HUES6 (cell line): ENCODE data around the gene KRT4.
"Not testable (repeated sequence)": the region's sequence is repeated elsewhere in the genome, so short reads cannot be mapped to it uniquely, and the experiment has no call there.

Experiments
- H3K27ac ChIP-seq: 2 replicates; pipeline ENCODE4 v1.7.0; 2013; ENCODE audit warnings: low read depth, mild to moderate bottlenecking, low read length, inconsistent platforms
- H3K27me3 ChIP-seq: 2 replicates; pipeline ENCODE4 v1.6.1; 2013; ENCODE audit warnings: low read length; ENCODE audit not compliant: control insufficient read depth, insufficient read depth
- H3K36me3 ChIP-seq: 2 replicates; pipeline ENCODE4 v1.6.1; 2013; ENCODE audit warnings: low read length; ENCODE audit not compliant: control insufficient read depth, insufficient read depth
- H3K4me1 ChIP-seq: 2 replicates; pipeline ENCODE4 v1.6.1; 2013; ENCODE audit warnings: low read length; ENCODE audit not compliant: control insufficient read depth, insufficient read depth
- H3K4me3 ChIP-seq: 2 replicates; pipeline ENCODE4 v1.5.1; 2013; ENCODE audit warnings: low read depth, low read length
- H3K9ac ChIP-seq: one replicate; pipeline ENCODE4 v1.6.1; 2013; ENCODE audit warnings: mild to moderate bottlenecking, low read length
- H3K9me3 ChIP-seq: 2 replicates; pipeline ENCODE4 v1.6.1; 2013; ENCODE audit warnings: low read depth, low read length; ENCODE audit not compliant: control insufficient read depth, insufficient read depth

Gene KRT4

GRCh38 chr12:52813885-52814709, at the start of gene KRT4:
Gene KRT4 (minus strand): TSS chr12:52814116. CDS start chr12:52814058, 58 bp downstream.
- H3K9me3 ChIP-seq: no peaks in the 10 kb centered on the region
- H3K27me3 ChIP-seq: peaks cover 2% of the 10 kb centered on the region; the same call in 1 of the 2 replicates
- no peak within 1 kb of the TSS for H3K4me3 ChIP-seq
- H3K9ac ChIP-seq: no peak within 1 kb of the TSS
- no peaks in the 10 kb centered on the region for H3K4me1 ChIP-seq
- no peaks in the 10 kb centered on the region for H3K36me3 ChIP-seq
- no peak within 1 kb of the TSS for H3K27ac ChIP-seq

GRCh38 chr12:52862023-52862422, 48.1 kb upstream of the KRT4 start:
- Histone ChIP-seq H3K27ac (no peak overlapping the region), H3K36me3 (no peaks in the 10 kb centered on the region), H3K27me3 (no peaks in the 10 kb centered on the region), H3K9ac (no peak overlapping the region), H3K4me1 (no peaks in the 10 kb centered on the region), H3K4me3 (no peak overlapping the region), H3K9me3 (no peaks in the 10 kb centered on the region)

DNA sequence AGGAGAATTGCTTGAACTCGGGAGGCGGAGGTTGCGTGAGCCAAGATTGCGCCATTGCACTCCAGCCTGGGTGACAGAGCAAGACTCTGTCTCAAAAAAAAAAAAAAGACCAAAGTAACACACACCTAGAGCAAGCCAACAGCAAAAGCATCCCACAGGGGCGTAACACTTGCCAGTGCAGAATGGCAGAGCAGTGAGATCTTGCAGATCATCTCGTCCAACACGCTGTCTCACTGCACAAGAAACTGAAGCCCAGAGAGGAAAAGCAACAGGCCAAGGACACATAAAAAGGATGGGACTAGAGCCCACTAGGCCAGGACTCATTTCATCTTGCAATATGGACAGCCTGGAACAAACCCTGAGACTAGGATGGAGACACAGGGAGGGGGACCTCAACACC, 47.6 kb upstream of the KRT4 start:
- no peak overlapping the region for H3K4me3 ChIP-seq
- H3K9ac ChIP-seq: no peak overlapping the region
- H3K36me3 ChIP-seq: no peaks in the 10 kb centered on the region
- no peaks in the 10 kb centered on the region for H3K4me1 ChIP-seq
- no peaks in the 10 kb centered on the region for H3K9me3 ChIP-seq
- H3K27me3 ChIP-seq: no peaks in the 10 kb centered on the region
- H3K27ac ChIP-seq: no peak overlapping the region

DNA sequence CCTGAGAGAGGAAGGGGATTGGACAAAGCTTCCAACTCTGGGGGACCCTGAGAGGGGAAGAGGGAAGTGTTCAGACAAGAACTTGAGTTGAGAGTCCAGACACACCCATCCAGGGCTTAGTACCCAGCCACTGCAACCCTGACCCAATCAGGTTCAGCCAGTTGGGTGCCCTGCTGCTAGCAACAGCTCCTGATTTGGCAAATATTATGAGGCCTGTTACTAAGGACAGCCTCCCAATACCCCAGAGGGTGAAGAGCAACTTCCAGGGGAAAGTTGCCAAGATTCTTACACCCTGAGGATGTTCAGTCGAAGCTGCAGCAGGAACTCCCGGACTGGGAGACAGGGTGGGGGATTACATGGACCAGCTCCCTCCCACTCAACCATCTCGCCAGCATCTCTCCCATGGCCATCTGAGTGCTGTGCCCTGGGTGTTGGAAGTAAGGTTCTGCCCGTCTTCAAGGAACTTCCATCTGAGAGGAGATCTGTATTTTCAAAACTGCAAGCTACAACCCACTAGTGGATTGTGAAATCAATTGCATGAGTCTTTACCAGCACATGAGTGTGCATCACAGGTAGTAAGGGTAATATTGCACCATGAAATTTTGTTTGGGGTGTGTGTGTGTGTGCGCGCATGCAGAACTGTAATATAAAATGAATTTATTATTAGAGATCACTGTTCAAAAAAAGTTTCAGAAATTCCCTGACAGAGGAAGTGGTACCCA, 46.3 kb upstream of the KRT4 start:
- H3K9me3 ChIP-seq: no peaks in the 10 kb centered on the region
- H3K27ac ChIP-seq: no peak overlapping the region
- H3K27me3 ChIP-seq: no peaks in the 10 kb centered on the region
- no peak overlapping the region for H3K4me3 ChIP-seq
- H3K4me1 ChIP-seq: no peaks in the 10 kb centered on the region
- H3K36me3 ChIP-seq: no peaks in the 10 kb centered on the region
- no peak overlapping the region for H3K9ac ChIP-seq

DNA sequence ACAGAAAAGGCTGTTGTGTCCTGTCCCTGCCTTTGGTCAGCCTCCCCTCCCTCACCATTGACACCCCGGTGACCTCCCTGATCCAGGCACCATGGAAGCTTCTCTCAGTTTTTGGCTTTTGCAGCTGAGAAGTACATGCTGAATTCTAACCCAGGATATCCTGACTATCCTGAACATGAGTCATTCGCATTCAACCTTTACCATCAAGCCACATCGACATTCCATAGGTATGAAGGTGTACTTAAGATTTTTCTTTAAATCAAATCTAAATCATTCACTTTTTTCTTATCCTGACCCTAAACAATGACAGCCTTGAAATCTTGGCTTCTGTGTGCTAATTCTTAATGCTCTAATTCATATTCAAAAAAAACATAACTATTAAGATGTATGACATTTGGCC, 43.6 kb upstream of the KRT4 start:
- Histone ChIP-seq H3K4me3 (no peak overlapping the region), H3K4me1 (no peaks in the 10 kb centered on the region), H3K9me3 (no peaks in the 10 kb centered on the region), H3K27me3 (no peaks in the 10 kb centered on the region), H3K36me3 (no peaks in the 10 kb centered on the region), H3K9ac (no peak overlapping the region), H3K27ac (no peak overlapping the region)

DNA sequence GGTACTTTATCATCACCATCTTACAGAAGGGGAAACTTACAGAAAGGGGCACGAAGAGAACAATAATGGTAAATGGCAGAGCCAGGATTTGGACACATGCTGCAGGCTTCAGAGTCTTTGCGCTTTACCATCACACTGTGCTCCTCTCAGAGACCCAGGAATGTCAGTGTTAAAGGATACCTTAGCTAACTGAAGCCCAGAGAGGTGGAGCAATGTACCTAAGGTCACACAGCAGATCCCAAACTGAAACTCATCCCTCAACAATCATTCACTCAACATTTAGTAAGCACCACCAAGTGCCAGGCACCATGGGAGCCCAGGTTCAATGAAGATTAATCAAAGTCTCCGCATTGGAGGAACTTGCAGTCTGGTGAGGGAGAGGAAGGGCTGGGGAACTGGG, 42.9 kb upstream of the KRT4 start:
- H3K27ac ChIP-seq: no peak overlapping the region
- H3K9ac ChIP-seq: no peak overlapping the region
- H3K4me3 ChIP-seq: no peak overlapping the region
- H3K36me3 ChIP-seq: no peaks in the 10 kb centered on the region
- no peaks in the 10 kb centered on the region for H3K9me3 ChIP-seq
- no peaks in the 10 kb centered on the region for H3K27me3 ChIP-seq
- H3K4me1 ChIP-seq: no peaks in the 10 kb centered on the region

DNA sequence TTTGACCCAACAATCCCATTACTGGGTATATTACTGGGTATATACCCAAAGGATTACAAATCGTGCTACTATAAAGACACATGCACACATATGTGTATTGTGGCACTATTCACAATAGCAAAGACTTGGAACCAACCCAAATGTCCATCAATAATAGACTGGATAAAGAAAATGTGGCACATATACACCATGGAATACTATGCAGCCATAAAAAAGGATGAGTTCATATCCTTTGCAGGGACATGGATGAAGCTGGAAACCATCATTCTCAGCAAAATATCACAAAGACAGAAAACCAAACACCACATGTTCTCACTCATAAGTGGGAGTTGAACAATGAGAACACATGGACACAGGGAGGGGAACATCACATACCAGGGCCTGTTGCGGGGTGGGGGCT, 42.2 kb upstream of the KRT4 start:
- not testable (repeated sequence) for H3K27ac ChIP-seq, H3K36me3 ChIP-seq, H3K27me3 ChIP-seq, H3K4me1 ChIP-seq, H3K9ac ChIP-seq, H3K9me3 ChIP-seq, H3K4me3 ChIP-seq

GRCh38 chr12:52851787-52852186, 37.9 kb upstream of the KRT4 start:
- Histone ChIP-seq H3K27me3 (peaks cover 7% of the 10 kb centered on the region; the same call in 1 of the 2 replicates), H3K4me3 (no peak overlapping the region), H3K27ac (no peak overlapping the region), H3K9ac (no peak overlapping the region), H3K36me3 (no peaks in the 10 kb centered on the region), H3K4me1 (no peaks in the 10 kb centered on the region), H3K9me3 (no peaks in the 10 kb centered on the region)

- no peak overlapping the region for H3K4me3 ChIP-seq
- no peaks in the 10 kb centered on the region for H3K36me3 ChIP-seq
- no peak overlapping the region for H3K27ac ChIP-seq
- H3K4me1 ChIP-seq: no peaks in the 10 kb centered on the region
- no peaks in the 10 kb centered on the region for H3K9me3 ChIP-seq
- H3K9ac ChIP-seq: no peak overlapping the region
- H3K27me3 ChIP-seq: peaks cover 7% of the 10 kb centered on the region; the same call in 1 of the 2 replicates
Observed at GRCh38 chr12:52850681-52851080, 36.8 kb upstream of the KRT4 start.

DNA sequence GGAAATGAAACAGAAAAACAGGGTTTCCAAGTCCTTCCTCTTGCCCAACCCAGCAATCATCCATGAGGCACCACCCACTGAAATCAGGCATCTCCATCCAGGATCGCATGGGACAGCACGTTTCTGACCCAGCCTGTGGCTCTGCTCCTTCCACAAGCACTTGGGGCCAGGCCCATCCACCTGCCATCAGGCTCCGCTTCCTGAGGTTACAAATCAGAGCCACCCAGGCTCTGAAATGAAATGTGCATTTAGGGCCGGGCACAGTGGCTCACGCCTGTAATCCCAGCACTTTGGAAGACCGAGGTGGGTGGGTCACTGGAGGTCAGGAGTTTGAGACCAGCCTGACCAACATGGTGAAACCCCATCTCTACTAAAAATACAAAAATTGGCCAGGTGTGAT, 35.6 kb upstream of the KRT4 start:
- no peak overlapping the region for H3K4me3 ChIP-seq
- no peaks in the 10 kb centered on the region for H3K9me3 ChIP-seq
- peaks cover 7% of the 10 kb centered on the region; the same call in 1 of the 2 replicates for H3K27me3 ChIP-seq
- no peak overlapping the region for H3K9ac ChIP-seq
- no peak overlapping the region for H3K27ac ChIP-seq
- H3K4me1 ChIP-seq: no peaks in the 10 kb centered on the region
- H3K36me3 ChIP-seq: no peaks in the 10 kb centered on the region

DNA sequence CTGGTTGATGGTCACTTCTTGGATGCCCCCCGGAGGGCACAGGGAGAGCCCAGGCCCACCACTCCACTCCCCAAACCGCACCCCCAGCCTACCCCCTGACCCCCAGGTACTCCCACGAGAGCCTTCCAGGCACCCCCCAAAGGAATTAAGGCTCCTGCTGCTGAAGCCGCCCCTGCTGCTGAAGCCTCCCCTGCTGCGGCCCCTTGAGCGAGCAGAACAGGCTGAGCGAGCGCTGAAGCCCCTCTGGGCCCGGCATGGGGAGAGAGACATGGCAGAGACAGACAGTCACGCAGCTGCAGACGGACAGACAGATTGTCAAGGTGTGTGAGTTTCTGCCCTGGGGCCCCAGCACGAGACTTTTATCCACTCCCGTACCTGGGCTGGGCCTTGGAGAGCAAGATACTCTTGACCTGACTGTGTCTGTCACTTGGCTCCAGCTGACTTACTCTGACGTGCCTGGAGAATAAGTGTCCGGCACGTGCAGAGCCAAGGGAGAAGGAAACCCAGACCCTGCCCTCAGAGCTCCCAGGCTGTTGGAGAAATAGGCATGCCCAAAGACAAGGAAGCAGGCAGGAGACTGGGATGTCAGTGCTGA, 34.8 kb upstream of the KRT4 start, which contains the start of gene KRT78:
TSS of gene KRT78 (minus strand) at position 334 of the 595 bp plus-strand sequence. CDS start at position 270, 64 bp downstream.
- H3K4me3 ChIP-seq: no peak within 1 kb of the TSS
- peaks cover 7% of the 10 kb centered on the region; the same call in 1 of the 2 replicates for H3K27me3 ChIP-seq
- H3K36me3 ChIP-seq: no peaks in the 10 kb centered on the region
- no peaks in the 10 kb centered on the region for H3K4me1 ChIP-seq
- no peaks in the 10 kb centered on the region for H3K9me3 ChIP-seq
- H3K27ac ChIP-seq: no peak within 1 kb of the TSS
- no peak within 1 kb of the TSS for H3K9ac ChIP-seq
